GM12864 (cell line): ENCODE data around the gene UGT2B7.

Experiments used
- DNase-seq: peaks from one replicate; pipeline ENCODE4 v3.0.0-alpha.2; 2011; ENCODE audit warnings: low read depth
- H3K4me3 ChIP-seq: 2 replicates; pipeline ENCODE4 v1.5.1; 2011; ENCODE audit warnings: mild to moderate bottlenecking, low read depth, low read length, control low read depth
- TF ChIP-seq, protein P1 (sequence below): IDR thresholded peaks from 2 replicates; pipeline ENCODE4 v1.5.1; 2011; ENCODE audit warnings: low read depth, mild to moderate bottlenecking, moderate library complexity, low read length, control low read depth, inconsistent platforms; ENCODE audit errors: missing control alignments

UGT2B7 gene

DNA sequence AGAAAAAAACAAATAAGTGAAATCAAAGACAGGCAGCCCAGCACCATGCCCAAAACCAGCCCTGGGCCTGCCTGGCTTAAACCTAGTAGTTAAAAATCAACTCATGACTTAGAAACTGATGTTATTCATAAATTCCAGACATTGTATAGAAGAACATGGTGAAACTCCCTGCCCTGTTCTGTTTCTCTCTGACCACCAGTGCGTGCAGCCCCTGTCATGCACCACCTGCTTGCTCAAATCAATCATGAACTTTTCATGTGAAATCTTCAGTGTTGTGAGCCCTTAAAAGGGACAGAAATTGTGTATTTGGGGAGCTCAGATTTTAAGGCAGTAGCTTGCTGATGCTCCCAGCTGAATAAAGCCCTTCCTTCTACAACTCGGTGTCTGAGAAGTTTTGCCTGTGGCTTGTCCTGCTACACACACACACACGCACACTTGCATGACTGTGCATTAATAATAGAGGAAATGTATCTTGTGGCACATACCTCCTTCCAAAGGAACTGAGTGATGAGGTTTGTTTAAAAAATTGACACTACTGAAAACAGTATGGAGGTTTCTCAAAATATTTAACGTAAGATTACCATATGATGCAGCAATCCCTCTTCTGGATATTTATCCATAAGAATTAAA lies 39.2 kb upstream of the UGT2B7 start:
- DNase-seq = no peak
- TF ChIP-seq, protein P1, sequence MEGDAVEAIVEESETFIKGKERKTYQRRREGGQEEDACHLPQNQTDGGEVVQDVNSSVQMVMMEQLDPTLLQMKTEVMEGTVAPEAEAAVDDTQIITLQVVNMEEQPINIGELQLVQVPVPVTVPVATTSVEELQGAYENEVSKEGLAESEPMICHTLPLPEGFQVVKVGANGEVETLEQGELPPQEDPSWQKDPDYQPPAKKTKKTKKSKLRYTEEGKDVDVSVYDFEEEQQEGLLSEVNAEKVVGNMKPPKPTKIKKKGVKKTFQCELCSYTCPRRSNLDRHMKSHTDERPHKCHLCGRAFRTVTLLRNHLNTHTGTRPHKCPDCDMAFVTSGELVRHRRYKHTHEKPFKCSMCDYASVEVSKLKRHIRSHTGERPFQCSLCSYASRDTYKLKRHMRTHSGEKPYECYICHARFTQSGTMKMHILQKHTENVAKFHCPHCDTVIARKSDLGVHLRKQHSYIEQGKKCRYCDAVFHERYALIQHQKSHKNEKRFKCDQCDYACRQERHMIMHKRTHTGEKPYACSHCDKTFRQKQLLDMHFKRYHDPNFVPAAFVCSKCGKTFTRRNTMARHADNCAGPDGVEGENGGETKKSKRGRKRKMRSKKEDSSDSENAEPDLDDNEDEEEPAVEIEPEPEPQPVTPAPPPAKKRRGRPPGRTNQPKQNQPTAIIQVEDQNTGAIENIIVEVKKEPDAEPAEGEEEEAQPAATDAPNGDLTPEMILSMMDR = no peak
- H3K4me3 ChIP-seq = no peak overlapping the region

DNA sequence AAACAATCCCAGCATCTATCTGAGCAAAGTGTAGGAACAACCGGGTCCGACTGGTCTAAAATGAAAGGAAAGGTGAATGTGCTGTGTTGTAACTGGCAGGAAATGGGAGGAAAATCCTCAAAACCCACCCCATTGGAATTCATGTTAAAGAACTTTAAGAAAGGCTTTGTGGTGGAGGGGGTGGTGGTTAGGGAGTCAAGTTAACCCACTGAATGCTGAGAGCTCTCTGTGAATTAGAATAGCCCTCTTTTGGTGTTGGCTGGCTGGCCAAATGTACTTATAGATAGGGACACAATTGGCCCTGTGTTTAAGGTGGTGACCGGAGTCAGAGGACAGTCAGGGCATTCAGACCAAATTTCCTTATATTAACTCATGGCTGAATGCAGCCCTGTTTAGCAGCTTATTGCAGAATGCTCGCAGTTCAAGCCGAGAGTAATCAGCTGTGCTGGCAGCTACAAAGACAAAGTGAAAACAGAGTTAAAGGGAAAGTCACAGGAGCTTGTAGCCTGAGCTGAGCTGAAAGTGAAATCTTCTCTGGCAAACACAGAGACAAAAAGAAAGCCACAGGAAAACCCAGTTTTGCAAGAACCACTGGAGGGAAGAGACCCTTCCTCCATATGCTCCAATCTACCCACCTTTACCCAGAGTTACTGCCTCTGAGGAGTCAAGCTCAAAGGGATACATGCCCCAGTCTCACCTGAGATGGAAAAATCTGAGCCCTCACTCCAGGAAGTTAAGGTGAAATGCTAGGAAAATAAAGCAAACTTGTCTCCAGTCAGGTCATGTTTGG lies 38.5 kb upstream of the UGT2B7 start:
- no peak for DNase-seq
- TF ChIP-seq, protein P1 = no peak
- H3K4me3 ChIP-seq = no peak overlapping the region

DNA sequence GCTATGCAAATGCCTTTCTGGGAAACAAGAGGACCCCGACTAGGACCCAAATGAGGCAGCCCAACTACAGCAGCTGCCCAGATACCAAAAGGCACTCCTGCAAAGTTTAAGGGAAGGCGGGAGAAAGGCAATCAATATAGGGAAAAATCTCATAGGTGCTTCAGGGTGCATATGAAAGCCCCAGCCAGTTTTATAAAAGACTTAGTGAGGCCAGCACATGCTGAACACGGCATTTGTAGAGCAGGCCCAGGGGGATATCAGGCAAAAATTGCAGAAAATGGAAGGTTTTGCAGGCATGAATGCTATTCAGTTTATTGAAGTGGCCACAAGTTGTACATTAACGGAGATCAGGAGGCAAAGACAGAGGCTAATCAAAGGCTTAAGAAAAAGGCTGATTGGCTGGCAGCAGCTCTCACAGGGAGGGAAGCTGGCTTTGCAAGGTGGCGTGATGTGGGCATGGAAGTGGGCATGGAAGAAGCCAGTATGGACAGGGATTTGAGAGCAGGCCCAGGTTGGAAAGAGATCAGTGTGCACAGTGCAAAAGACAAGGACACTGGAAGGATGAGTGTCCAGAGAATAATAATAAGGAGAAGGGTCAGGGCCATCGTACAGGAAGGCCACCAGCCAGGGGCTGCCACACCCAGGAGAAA lies 37.7 kb upstream of the UGT2B7 start:
- no peak overlapping the region for H3K4me3 ChIP-seq
- TF ChIP-seq, protein P1 = no peak
- no peak for DNase-seq

DNA sequence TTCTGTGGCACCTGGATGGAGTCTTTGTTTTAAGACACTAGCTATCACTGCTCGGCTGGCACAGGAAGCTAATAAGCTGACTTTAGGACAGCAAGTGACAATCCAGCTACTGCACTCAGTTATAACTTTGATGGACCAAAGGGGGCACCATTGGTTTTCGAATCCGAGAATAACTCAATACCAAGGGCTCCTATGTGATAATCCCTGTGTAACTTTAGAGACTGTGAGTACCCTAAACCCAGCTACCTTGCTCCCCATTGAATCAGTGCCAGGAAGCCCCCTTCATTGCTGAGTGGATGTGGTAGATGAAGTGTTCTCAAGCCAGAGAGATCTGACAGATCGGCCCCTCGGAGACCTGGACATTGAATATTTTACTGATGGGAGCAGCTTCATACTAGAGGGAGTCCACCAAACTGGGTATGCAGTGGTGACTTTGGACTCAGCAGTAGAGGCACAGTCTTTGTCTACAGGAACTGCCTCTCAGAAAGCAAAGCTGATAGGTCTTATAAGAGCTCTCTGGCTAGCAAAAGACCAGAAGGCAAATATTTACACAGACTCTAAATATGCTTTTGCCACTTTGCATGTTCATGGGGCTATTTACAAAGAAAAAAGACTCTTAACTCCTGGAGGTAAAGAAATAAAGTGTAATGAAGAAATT lies 35.5 kb upstream of the UGT2B7 start:
- TF ChIP-seq, protein P1 = no peak
- no peak overlapping the region for H3K4me3 ChIP-seq
- DNase-seq = no peak

DNA sequence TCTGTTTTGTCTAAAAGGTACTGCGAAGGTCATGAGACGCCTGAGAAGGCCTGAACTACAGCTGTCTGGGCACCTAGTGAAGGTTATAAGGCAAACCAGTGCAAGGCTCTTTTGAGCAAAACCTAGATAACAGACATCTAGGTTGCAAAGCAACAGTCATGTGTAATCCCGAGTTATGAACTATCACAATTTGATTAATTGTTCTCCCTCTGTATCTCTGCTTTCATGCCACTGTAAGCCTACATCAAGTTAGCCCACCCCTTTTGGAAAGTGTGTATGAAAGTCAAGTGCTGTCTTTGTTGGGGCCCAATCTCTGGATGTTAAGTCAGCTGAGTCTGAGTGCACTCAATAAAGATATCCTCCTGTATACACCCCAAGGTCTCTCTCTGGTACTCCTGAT lies 31.9 kb upstream of the UGT2B7 start:
- no peak overlapping the region for H3K4me3 ChIP-seq
- TF ChIP-seq, protein P1 = no peak
- no peak for DNase-seq

DNA sequence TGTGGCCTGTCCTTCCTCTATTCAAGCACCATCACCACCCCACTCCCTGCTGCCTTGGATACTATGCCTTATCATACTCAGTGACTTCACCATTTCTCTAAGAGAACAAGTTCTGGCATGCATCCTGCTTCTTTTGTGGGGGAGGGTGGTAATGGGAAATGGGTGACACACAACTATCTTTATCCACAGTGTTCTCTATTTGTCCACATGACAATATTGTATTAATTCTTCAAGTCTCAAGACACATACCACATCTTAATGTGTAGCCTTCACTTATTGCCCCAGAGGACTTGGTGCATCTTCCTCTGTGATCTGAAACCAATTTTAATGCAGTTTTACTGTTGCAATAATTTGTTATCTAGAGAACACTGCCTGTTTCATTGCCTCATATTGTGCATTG lies 29.3 kb upstream of the UGT2B7 start:
- DNase-seq = no peak
- no peak overlapping the region for H3K4me3 ChIP-seq
- TF ChIP-seq, protein P1 = no peak
